ENCODE results near the gene SCN5A. TPM values are rescaled to one million over a fixed set of nuclear protein-coding genes. Genes with fewer than 3 reads are reported as not detected.

SCN5A gene
- total and polyA plus RNA-seq, 2 of the 8 experiments (the other 6 are each of a cell fraction or from before 2014, with no cell fraction given) = 4.8 to 11.4 TPM

GRCh38 chr3:38573111-38573510 lies 76.4 kb downstream of the SCN5A start (continued):
- TF ChIP-seq, protein P1, sequence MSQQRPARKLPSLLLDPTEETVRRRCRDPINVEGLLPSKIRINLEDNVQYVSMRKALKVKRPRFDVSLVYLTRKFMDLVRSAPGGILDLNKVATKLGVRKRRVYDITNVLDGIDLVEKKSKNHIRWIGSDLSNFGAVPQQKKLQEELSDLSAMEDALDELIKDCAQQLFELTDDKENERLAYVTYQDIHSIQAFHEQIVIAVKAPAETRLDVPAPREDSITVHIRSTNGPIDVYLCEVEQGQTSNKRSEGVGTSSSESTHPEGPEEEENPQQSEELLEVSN (IDR thresholded peaks at IDR 0.05) = no peak
